Loucy (cell line): ENCODE data around the gene MICAL2.

Experiments used
- H2AFZ ChIP-seq: fragments of 200-600 bp; sonication (generic); 2 replicates; pipeline ENCODE4 v1.6.0; 2016; ENCODE audit warnings: antibody characterized with exemption, mild to moderate bottlenecking, low read length, moderate library complexity
- H3F3A ChIP-seq: fragments of 200-600 bp; 2 replicates; pipeline ENCODE4 v1.6.0; 2016; ENCODE audit warnings: antibody characterized with exemption, low read depth, mild to moderate bottlenecking
- H3K27me3 ChIP-seq: fragments of 200-600 bp; sonication (generic); 2 replicates; pipeline ENCODE4 v1.6.1; 2014; ENCODE audit warnings: low read length, mild to moderate bottlenecking; ENCODE audit not compliant: insufficient read depth, poor library complexity, severe bottlenecking
- H3K36me3 ChIP-seq: fragments of 200-600 bp; sonication (generic); 2 replicates; pipeline ENCODE4 v1.6.1; 2016; ENCODE audit warnings: low read length; ENCODE audit not compliant: insufficient read depth
- H3K4me1 ChIP-seq: fragments of 200-600 bp; sonication (generic); 2 replicates; pipeline ENCODE4 v1.5.1; 2014; ENCODE audit warnings: low read length, mild to moderate bottlenecking; ENCODE audit not compliant: insufficient read depth, poor library complexity, severe bottlenecking
- H3K4me2 ChIP-seq: fragments of 200-600 bp; sonication (generic); 2 replicates; pipeline ENCODE4 v1.6.0; 2014; ENCODE audit warnings: antibody characterized with exemption, low read length, low read depth, mild to moderate bottlenecking; ENCODE audit not compliant: poor library complexity, severe bottlenecking
- H3K4me3 ChIP-seq: fragments of 200-600 bp; sonication (generic); 2 replicates; pipeline ENCODE4 v1.5.1; 2014; ENCODE audit warnings: low read length, mild to moderate bottlenecking, mixed read lengths; ENCODE audit not compliant: poor library complexity, severe bottlenecking
- H3K79me2 ChIP-seq: fragments of 200-600 bp; sonication (generic); 2 replicates; pipeline ENCODE4 v1.6.1; 2014; ENCODE audit warnings: low read length; ENCODE audit not compliant: insufficient read depth
- H3K9ac ChIP-seq: fragments of 200-600 bp; sonication (generic); 2 replicates; pipeline ENCODE4 v1.6.0; 2014; ENCODE audit warnings: mild to moderate bottlenecking, low read depth, low read length, moderate library complexity; ENCODE audit not compliant: poor library complexity, severe bottlenecking
- H3K9me2 ChIP-seq: fragments of 200-600 bp; sonication (generic); replicated peaks from 2 replicates; pipeline ENCODE4 v1.6.1; 2016; ENCODE audit warnings: low read depth, low read length, mixed read lengths
- H3K9me3 ChIP-seq: fragments of 200-600 bp; sonication (generic); 2 replicates; pipeline ENCODE4 v1.6.1; 2014; ENCODE audit warnings: mild to moderate bottlenecking, antibody characterized with exemption, low read length, low read depth; ENCODE audit not compliant: insufficient read depth
- H4K20me1 ChIP-seq: fragments of 200-600 bp; sonication (generic); 2 replicates; pipeline ENCODE4 v1.6.0; 2014; ENCODE audit warnings: antibody characterized with exemption, low read length, mild to moderate bottlenecking; ENCODE audit not compliant: insufficient read depth, poor library complexity, severe bottlenecking
- EZH2phosphoT487 ChIP-seq: fragments of 200-600 bp; IDR thresholded peaks from 2 replicates; pipeline ENCODE4 v1.6.1; 2018; ENCODE audit warnings: antibody characterized with exemption, mild to moderate bottlenecking, moderate library complexity, borderline replicate concordance
- TF ChIP-seq, protein P1 (sequence below): fragments of 200-600 bp; sonication (generic); conservative IDR thresholded peaks from 2 replicates; pipeline ENCODE4 v1.5.1; 2014; ENCODE audit warnings: mild to moderate bottlenecking, antibody characterized with exemption, low read length

The MICAL2 gene

DNA sequence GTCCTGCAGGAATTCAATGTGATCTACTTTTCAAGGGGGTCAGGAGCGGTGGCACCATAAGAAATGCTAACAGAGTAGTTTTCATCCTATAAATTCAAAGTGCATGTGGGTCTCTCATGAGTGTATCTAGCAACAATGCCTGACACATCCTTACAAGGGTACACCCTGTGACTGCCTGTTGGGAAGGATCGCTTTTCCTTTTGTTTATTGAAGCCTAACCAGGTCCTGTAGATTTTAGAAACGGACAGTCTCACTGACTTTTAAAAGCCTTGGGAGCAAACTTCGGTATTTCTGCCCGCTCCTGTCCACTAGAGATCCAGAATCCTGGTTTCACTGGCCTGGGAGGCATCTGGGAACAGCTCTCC is 102.4 kb downstream of the MICAL2 start:
- Histone ChIP-seq H3K79me2 (no peaks in the 10 kb centered on the region), H3K4me3 (no peak overlapping the region), H3K4me2 (no peak overlapping the region), H2AFZ (no peak overlapping the region), H3F3A (no peaks in the 10 kb centered on the region), H3K27me3 (no peaks in the 10 kb centered on the region), H3K9me3 (no peaks in the 10 kb centered on the region), H3K9ac (no peak overlapping the region), H3K4me1 (peaks cover 38% of the 10 kb centered on the region), H3K9me2 (no peaks in the 10 kb centered on the region), H4K20me1 (no peaks in the 10 kb centered on the region), H3K36me3 (no peaks in the 10 kb centered on the region)
- no peak for TF ChIP-seq EZH2phosphoT487
- TF ChIP-seq, protein P1, sequence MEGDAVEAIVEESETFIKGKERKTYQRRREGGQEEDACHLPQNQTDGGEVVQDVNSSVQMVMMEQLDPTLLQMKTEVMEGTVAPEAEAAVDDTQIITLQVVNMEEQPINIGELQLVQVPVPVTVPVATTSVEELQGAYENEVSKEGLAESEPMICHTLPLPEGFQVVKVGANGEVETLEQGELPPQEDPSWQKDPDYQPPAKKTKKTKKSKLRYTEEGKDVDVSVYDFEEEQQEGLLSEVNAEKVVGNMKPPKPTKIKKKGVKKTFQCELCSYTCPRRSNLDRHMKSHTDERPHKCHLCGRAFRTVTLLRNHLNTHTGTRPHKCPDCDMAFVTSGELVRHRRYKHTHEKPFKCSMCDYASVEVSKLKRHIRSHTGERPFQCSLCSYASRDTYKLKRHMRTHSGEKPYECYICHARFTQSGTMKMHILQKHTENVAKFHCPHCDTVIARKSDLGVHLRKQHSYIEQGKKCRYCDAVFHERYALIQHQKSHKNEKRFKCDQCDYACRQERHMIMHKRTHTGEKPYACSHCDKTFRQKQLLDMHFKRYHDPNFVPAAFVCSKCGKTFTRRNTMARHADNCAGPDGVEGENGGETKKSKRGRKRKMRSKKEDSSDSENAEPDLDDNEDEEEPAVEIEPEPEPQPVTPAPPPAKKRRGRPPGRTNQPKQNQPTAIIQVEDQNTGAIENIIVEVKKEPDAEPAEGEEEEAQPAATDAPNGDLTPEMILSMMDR: no peak

DNA sequence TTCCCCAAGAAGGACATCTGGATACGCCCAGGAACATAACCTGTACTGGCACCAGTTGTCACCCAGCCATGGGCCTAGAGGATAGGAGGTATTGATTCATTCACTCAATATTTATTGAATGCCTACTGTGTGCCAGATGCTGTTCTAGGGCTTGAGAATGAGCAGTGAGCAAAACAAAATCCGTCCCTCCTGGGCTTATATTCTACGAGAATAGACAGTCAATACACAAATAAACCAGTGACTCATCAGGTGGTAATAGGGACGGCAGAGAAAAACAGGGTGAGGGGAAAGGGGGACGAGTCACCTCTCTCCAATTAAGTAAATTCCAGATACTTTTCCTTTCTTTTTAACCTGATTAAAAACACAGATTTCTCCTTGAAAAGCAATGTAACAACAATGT is 103.5 kb downstream of the MICAL2 start:
- Histone ChIP-seq H3K27me3 (no peaks in the 10 kb centered on the region), H4K20me1 (no peaks in the 10 kb centered on the region), H3K9me2 (no peaks in the 10 kb centered on the region), H3K4me2 (no peak overlapping the region), H3F3A (no peaks in the 10 kb centered on the region), H3K9me3 (no peaks in the 10 kb centered on the region), H3K4me3 (no peak overlapping the region), H3K4me1 (peaks cover 35% of the 10 kb centered on the region), H3K79me2 (no peaks in the 10 kb centered on the region), H3K36me3 (no peaks in the 10 kb centered on the region), H3K9ac (no peak overlapping the region), H2AFZ (no peak overlapping the region)
- TF ChIP-seq EZH2phosphoT487: no peak
- TF ChIP-seq, protein P1: no peak

DNA sequence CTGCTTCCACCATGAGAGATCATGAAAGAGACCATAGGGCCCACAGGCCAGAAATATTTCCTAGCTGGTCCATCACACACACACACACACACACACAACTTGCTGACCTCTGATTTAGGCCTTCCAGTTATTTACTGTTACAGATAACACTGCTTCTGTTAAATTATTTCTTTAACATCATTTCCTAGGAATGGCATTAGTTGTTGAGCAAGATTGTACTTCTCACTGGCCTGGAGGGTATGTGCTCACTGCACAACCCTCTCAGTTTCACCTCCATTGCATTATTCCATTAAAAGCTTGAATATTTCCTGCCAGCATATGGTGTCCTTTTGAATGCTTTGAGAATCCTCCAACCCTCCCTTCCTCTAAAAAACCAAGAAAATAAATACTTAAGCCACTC is 104.4 kb downstream of the MICAL2 start:
- Histone ChIP-seq H3K9me2 (no peaks in the 10 kb centered on the region), H3K4me1 (peaks cover 34% of the 10 kb centered on the region), H4K20me1 (no peaks in the 10 kb centered on the region), H3K9ac (no peak overlapping the region), H3K79me2 (no peaks in the 10 kb centered on the region), H3K9me3 (no peaks in the 10 kb centered on the region), H3K4me2 (peak overlapping the region; percentile 13), H2AFZ (no peak overlapping the region), H3K27me3 (no peaks in the 10 kb centered on the region), H3F3A (no peaks in the 10 kb centered on the region), H3K36me3 (no peaks in the 10 kb centered on the region), H3K4me3 (no peak overlapping the region)
- TF ChIP-seq, protein P1: no peak
- no peak for TF ChIP-seq EZH2phosphoT487
